Astrocyte (in vitro differentiated cells and primary cell): ENCODE results near the gene MAP3K4.

ENCODE experiments used
- EZH2 ChIP-seq: IDR thresholded peaks from 2 replicates; pipeline ENCODE4 v1.6.1; 2012; ENCODE audit warnings: mild to moderate bottlenecking, low read length, inconsistent platforms; ENCODE audit not compliant: insufficient read depth
- TF ChIP-seq, protein P1 (sequence below): IDR thresholded peaks from 2 replicates; pipeline ENCODE4 v1.5.1; 2011; ENCODE audit warnings: low read depth, mild to moderate bottlenecking, inconsistent platforms, low read length, moderate library complexity; ENCODE audit not compliant: insufficient read depth

DNA sequence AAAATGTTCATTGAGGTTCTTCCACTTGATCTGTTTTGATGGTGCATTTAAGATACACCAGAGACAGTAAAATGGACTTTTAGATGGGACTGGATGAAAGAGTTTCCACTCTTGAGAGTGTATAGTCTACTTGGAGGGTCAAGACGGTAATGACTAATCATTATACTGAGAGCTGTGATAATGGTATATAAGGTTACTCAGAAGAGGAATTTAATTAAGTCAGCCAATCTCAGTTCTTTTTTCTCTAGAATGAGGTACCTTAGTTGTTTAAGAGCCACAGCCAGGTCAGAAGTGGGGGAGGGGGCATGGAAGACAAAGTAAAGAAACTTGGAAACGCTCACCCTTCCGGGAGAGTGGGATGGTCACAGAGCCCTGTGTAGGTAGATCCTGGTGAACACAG is 123.9 kb downstream of the MAP3K4 start:
- TF ChIP-seq, protein P1, sequence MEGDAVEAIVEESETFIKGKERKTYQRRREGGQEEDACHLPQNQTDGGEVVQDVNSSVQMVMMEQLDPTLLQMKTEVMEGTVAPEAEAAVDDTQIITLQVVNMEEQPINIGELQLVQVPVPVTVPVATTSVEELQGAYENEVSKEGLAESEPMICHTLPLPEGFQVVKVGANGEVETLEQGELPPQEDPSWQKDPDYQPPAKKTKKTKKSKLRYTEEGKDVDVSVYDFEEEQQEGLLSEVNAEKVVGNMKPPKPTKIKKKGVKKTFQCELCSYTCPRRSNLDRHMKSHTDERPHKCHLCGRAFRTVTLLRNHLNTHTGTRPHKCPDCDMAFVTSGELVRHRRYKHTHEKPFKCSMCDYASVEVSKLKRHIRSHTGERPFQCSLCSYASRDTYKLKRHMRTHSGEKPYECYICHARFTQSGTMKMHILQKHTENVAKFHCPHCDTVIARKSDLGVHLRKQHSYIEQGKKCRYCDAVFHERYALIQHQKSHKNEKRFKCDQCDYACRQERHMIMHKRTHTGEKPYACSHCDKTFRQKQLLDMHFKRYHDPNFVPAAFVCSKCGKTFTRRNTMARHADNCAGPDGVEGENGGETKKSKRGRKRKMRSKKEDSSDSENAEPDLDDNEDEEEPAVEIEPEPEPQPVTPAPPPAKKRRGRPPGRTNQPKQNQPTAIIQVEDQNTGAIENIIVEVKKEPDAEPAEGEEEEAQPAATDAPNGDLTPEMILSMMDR, result no peak
- TF ChIP-seq EZH2, result no peak
